BE2C (cell line): ENCODE results near the gene EHD4.

Experiments used
- DNase-seq: peaks from one replicate; pipeline ENCODE4 v3.0.0-alpha.2; 2020
- H3K27me3 ChIP-seq: fragments of 250-450 bp; sonication (Bioruptor Pico); 2 replicates; pipeline ENCODE4 v1.5.1; 2020; ENCODE audit warnings: mild to moderate bottlenecking
- H3K36me3 ChIP-seq: fragments of 250-450 bp; sonication (Bioruptor Pico); 2 replicates; pipeline ENCODE4 v1.5.1; 2020; ENCODE audit warnings: mild to moderate bottlenecking
- H3K4me1 ChIP-seq: fragments of 250-450 bp; sonication (Bioruptor Pico); 2 replicates; pipeline ENCODE4 v1.5.1; 2020
- H3K4me3 ChIP-seq: 2 replicates; pipeline ENCODE4 v1.5.1; 2011; ENCODE audit warnings: low read depth, low read length
- H3K9me3 ChIP-seq: fragments of 250-450 bp; sonication (Bioruptor Pico); 2 replicates; pipeline ENCODE4 v1.5.1; 2020
- TF ChIP-seq, protein P1 (sequence below): IDR thresholded peaks from 2 replicates; pipeline ENCODE4 v1.5.1; 2012; ENCODE audit warnings: mild to moderate bottlenecking, low read depth, low read length

Gene EHD4

DNA sequence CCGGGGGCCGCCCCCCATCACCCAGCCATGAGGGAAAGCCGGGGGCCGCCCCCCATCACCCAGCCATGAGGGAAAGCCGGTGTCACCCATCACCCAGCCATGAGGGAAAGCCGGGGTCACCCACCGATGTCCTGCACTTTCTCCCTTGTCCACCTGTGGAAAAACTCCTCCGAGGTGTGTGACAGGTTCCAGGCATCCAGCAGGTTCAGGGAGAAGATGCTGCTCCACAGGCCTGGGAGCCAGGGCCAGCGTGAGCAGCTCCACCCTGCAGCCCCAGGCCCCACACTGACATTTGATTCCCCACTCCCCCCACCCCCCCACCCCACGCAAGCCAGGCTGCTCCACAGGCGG, 15.5 kb upstream of the EHD4 start:
- no peaks in the 10 kb centered on the region for H3K9me3 ChIP-seq
- no peaks in the 10 kb centered on the region for H3K27me3 ChIP-seq
- H3K36me3 ChIP-seq: no peaks in the 10 kb centered on the region

GRCh38 chr15:41987246-41987924, 15.0 kb upstream of the EHD4 start:
- Histone ChIP-seq H3K27me3 (no peaks in the 10 kb centered on the region), H3K4me3 (no peak overlapping the region), H3K4me1 (no peaks in the 10 kb centered on the region), H3K9me3 (no peaks in the 10 kb centered on the region), H3K36me3 (no peaks in the 10 kb centered on the region)
- DNase-seq: no peak
- TF ChIP-seq, protein P1, sequence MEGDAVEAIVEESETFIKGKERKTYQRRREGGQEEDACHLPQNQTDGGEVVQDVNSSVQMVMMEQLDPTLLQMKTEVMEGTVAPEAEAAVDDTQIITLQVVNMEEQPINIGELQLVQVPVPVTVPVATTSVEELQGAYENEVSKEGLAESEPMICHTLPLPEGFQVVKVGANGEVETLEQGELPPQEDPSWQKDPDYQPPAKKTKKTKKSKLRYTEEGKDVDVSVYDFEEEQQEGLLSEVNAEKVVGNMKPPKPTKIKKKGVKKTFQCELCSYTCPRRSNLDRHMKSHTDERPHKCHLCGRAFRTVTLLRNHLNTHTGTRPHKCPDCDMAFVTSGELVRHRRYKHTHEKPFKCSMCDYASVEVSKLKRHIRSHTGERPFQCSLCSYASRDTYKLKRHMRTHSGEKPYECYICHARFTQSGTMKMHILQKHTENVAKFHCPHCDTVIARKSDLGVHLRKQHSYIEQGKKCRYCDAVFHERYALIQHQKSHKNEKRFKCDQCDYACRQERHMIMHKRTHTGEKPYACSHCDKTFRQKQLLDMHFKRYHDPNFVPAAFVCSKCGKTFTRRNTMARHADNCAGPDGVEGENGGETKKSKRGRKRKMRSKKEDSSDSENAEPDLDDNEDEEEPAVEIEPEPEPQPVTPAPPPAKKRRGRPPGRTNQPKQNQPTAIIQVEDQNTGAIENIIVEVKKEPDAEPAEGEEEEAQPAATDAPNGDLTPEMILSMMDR: no peak

More for the DNA sequence above, 15.5 kb upstream of the EHD4 start:
- H3K4me1 ChIP-seq: no peaks in the 10 kb centered on the region
- TF ChIP-seq, protein P1: no peak
- no peak for DNase-seq
- no peak overlapping the region for H3K4me3 ChIP-seq

DNA sequence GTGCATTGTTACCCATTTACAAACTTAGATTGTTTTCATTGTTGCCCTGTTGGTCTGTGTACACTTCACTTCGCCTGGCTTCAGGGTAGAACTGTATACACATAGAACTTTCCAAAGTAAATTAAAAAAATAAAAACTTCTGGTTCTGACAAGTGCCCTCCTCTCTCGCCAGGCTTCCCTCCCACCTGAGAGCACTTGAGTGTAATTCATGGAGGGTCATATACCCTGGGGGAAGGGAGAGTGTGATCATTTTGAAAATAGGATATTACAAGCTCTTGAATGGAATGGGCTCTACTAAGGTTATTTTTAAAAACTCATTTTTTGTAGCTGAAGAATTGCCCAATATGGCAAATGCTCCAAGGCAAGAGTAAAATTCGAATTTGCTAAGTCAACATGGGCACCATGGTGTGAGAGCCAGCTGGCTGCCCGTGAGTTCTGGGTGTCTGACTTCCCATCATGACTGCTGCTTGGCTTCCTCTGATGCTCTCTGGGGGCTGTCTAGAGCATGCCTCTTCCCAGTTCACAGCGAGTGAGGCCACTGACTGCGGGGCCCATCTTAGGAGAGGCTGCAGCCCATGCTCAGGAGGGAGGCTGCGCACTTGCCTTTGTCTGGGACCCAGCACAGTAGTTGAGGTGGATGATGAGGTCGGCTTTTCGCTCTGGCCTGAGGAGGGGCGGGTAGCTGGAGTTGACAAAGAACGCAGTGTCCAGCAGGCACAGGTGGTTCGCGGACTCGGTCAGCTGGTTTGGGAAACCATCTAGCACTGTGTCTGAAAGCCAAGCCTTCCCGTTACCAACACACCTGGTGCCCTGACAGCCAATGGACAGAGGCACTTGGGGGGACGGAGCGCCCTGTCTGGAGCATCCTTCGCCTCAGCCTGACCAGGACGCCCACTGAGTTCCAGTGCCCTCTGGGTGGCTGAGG, 13.1 kb upstream of the EHD4 start:
- TF ChIP-seq, protein P1: no peak
- Histone ChIP-seq H3K27me3 (no peaks in the 10 kb centered on the region), H3K4me3 (no peak overlapping the region)

DNA sequence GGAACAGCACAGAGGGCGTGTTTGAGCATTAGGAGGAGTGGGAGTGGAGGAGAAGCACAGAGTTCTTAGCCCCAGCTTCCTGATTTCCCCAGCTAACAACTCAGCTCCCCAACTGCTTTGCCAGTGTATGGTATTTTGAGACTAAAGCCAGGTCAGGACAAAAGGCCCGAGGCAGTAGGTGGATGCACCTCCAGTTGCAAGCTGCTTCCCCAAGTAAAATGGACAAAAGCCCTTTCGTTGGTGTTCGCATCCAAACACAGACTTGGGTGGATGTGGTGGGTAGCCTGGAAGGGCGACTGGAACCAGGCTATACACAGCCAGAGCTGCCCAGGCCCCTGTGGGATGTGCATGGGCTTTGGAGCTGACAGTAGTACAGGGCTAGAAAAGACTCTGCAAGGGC, 12.3 kb upstream of the EHD4 start:
- TF ChIP-seq, protein P1: no peak
- Histone ChIP-seq H3K9me3 (no peaks in the 10 kb centered on the region), H3K36me3 (no peaks in the 10 kb centered on the region), H3K4me3 (no peak overlapping the region), H3K4me1 (peaks cover 11% of the 10 kb centered on the region), H3K27me3 (no peaks in the 10 kb centered on the region)
- no peak for DNase-seq

More for the DNA sequence above, 13.1 kb upstream of the EHD4 start:
- Histone ChIP-seq H3K4me1 (peaks cover 11% of the 10 kb centered on the region), H3K9me3 (no peaks in the 10 kb centered on the region), H3K36me3 (no peaks in the 10 kb centered on the region)
- DNase-seq: no peak

DNA sequence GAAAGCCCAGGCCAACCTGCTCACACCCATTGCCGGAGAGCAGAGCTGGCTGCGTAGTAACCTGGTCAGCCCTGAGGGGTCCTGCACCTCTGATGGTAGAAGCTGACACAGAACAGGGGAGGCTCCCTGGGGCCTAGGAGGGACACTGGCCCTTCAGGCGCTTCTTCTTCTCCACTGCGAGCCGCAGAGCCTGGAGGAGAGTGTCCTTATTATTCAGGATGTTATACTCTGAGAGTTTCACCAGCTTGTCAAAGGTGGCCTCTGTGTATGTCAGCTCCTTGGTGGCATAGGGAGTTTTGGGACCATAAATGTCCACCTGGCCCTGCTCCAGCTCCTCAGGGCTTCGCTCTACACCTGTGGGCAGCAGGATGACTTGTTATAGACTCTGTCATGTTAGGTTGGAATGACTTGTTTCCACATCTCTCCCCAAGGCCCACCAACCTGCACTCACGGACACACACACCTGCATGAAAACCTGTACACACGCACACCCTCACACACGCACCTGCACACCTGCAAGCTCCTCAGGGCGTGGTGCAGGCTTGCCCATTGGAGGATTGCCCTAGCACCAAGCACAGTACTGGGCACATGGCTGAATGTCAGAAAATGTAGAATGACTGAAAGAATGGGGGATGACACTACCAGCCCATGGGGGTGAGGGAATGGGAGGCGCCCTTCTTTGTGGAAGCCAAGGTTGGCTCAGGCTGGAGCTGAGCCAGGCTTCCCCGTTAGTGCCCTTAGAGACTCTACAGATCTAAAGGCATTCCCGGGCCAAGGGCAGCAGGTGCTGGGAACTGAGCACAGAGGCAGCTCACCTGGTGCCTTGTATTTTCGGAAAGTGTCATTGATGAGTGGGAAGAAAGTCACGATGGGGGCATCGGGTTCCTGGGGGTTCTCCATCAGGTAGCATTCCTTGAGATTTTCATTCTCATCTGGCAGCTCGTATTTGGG, 11.5 kb upstream of the EHD4 start:
- no peak overlapping the region for H3K4me3 ChIP-seq
- no peaks in the 10 kb centered on the region for H3K36me3 ChIP-seq
- no peaks in the 10 kb centered on the region for H3K9me3 ChIP-seq
- DNase-seq: no peak
- H3K27me3 ChIP-seq: no peaks in the 10 kb centered on the region
- H3K4me1 ChIP-seq: peaks cover 11% of the 10 kb centered on the region
- TF ChIP-seq, protein P1: no peak
